ENCODE data around the gene FUT7. TPM values are rescaled to one million over a fixed set of nuclear protein-coding genes. Genes with fewer than 3 reads are reported as not detected.
"Not testable (repeated sequence)": the region's sequence is repeated elsewhere in the genome, so short reads cannot be mapped to it uniquely, and the experiment has no call there.

FUT7 gene
- total RNA-seq, 1 donor from 2014 or later: 0.10 TPM

- DNase-seq: no peak
Observed at GRCh38 chr9:137017791-137018497, 13.9 kb downstream of the FUT7 start.

GRCh38 chr9:137017071-137017470 lies 14.8 kb downstream of the FUT7 start:
- DNase-seq: no peak

- DNase-seq: no peak
Observed at GRCh38 chr9:137016436-137016835, 15.5 kb downstream of the FUT7 start.

- DNase-seq: no peak
Observed at GRCh38 chr9:137015976-137016375, 15.9 kb downstream of the FUT7 start.

GRCh38 chr9:137015540-137015930 lies 16.4 kb downstream of the FUT7 start:
- no peak for DNase-seq

GRCh38 chr9:137014776-137015539 lies 16.9 kb downstream of the FUT7 start:
- DNase-seq: no peak

GRCh38 chr9:137014166-137014565 lies 17.7 kb downstream of the FUT7 start:
- DNase-seq: no peak

GRCh38 chr9:137013571-137013940 lies 18.3 kb downstream of the FUT7 start:
- no peak for DNase-seq

GRCh38 chr9:137012694-137013570 lies 19.0 kb downstream of the FUT7 start:
- DNase-seq: no peak

GRCh38 chr9:137011907-137012675 lies 19.8 kb downstream of the FUT7 start:
- no peak for DNase-seq

- no peak for DNase-seq
Observed at GRCh38 chr9:137011156-137011555, 20.7 kb downstream of the FUT7 start.

GRCh38 chr9:137009938-137010732 lies 21.8 kb downstream of the FUT7 start:
- no peak for DNase-seq

- DNase-seq: no peak
Observed at GRCh38 chr9:137009217-137009616, 22.7 kb downstream of the FUT7 start.

- DNase-seq: no peak
Observed at GRCh38 chr9:137008312-137008711, 23.6 kb downstream of the FUT7 start.

GRCh38 chr9:137007816-137008270 lies 24.0 kb downstream of the FUT7 start:
- no peak for DNase-seq

GRCh38 chr9:137007108-137007815 lies 24.6 kb downstream of the FUT7 start:
- DNase-seq: peak; percentile 61

GRCh38 chr9:137006116-137007003 lies 25.5 kb downstream of the FUT7 start:
- no peak for DNase-seq

- not testable (repeated sequence) for DNase-seq
Observed at GRCh38 chr9:137004285-137004684, 27.6 kb downstream of the FUT7 start.

- no peak for DNase-seq
Observed at GRCh38 chr9:137002646-137003041, 29.2 kb downstream of the FUT7 start.

Data from tongue (tissue), 2 donors.